Panc1 (cell line): ENCODE results near the gene ZFYVE1. TPM values are rescaled to one million over a fixed set of nuclear protein-coding genes. Genes with fewer than 3 reads are reported as not detected.
"Not testable (repeated sequence)": the region's sequence is repeated elsewhere in the genome, so short reads cannot be mapped to it uniquely, and the experiment has no call there.

ENCODE experiments used
- ATAC-seq: fragments of 200-7000 bp; cut with Tn5 transposase; 2 replicates; pipeline ENCODE4 v1.9.1; 2020; ENCODE audit warnings: mild to moderate bottlenecking, moderate library complexity
- BruUV-seq: library from RNA; stranded (reverse); fragments of 400-500 nt; replicated peaks from 2 replicates; lab custom pipeline; 2021; lab: Mats Ljungman, UMichigan
- CTCF ChIA-PET: fragments of 300-600 bp; sonication (Branson Sonifier 250); formaldehyde crosslinking; loops from one replicate; lab custom pipeline; 2022; ENCODE audit warnings: antibody characterized with exemption; lab: Charles Lee
- POLR2A ChIA-PET: fragments of 300-600 bp; sonication (Branson Sonifier 250); formaldehyde crosslinking; loops from one replicate; lab custom pipeline; 2022; ENCODE audit warnings: antibody characterized with exemption; lab: Charles Lee
- DNase-seq: peaks from one replicate; pipeline ENCODE4 v3.0.0-alpha.2; 2010; ENCODE audit warnings: low read depth, low spot score
- H3K27ac ChIP-seq: 2 replicates; pipeline ENCODE4 v1.5.1; 2011; ENCODE audit warnings: mild to moderate bottlenecking, low read length, inconsistent platforms
- H3K27me3 ChIP-seq: fragments of 200-500 bp; sonication (Bioruptor generic); 2 replicates; pipeline ENCODE4 v1.6.0; 2014; ENCODE audit warnings: low read length, inconsistent platforms; ENCODE audit not compliant: control insufficient read depth, insufficient read depth
- H3K36me3 ChIP-seq: fragments of 200-500 bp; sonication (Bioruptor generic); 2 replicates; pipeline ENCODE4 v1.5.1; 2014; ENCODE audit warnings: inconsistent platforms, mild to moderate bottlenecking, low read length, moderate library complexity; ENCODE audit not compliant: control insufficient read depth, insufficient read depth
- H3K4me1 ChIP-seq: 2 replicates; pipeline ENCODE4 v1.5.1; 2011; ENCODE audit warnings: inconsistent platforms, mild to moderate bottlenecking, low read length, moderate library complexity; ENCODE audit not compliant: control insufficient read depth, insufficient read depth
- H3K4me3 ChIP-seq, 2 experiments: 2 replicates each; pipeline ENCODE4 v1.5.1; 2011 to 2012; ENCODE audit warnings: low read depth in 2 of 2, low read length in 2 of 2, mild to moderate bottlenecking in 2 of 2, inconsistent platforms in 1 of 2, moderate library complexity in 1 of 2
- H3K9me3 ChIP-seq: fragments of 200-500 bp; sonication (Bioruptor generic); 2 replicates; pipeline ENCODE4 v1.5.1; 2014; ENCODE audit warnings: low read depth, mild to moderate bottlenecking, inconsistent platforms, low read length, moderate library complexity; ENCODE audit not compliant: control insufficient read depth, insufficient read depth
- CTCF ChIP-seq: fragments of 450-650 bp; IDR thresholded peaks from 2 replicates; pipeline ENCODE4 v1.5.1; 2017; ENCODE audit warnings: mild to moderate bottlenecking
- POLR2AphosphoS5 ChIP-seq: IDR thresholded peaks from 2 replicates; pipeline ENCODE4 v1.6.1; 2012; ENCODE audit warnings: mild to moderate bottlenecking, low read depth, low read length, moderate library complexity
- SIN3A ChIP-seq: IDR thresholded peaks from 2 replicates; pipeline ENCODE4 v1.6.1; 2012; ENCODE audit warnings: low read depth, mild to moderate bottlenecking, low read length, moderate library complexity, borderline replicate concordance; ENCODE audit not compliant: insufficient read depth
- TCF7L2 ChIP-seq: IDR thresholded peaks from 2 replicates; pipeline ENCODE4 v1.6.1; 2011; ENCODE audit warnings: mild to moderate bottlenecking, low read depth, low read length, inconsistent platforms
- in situ Hi-C: cut with HindIII; loops from 2 replicates; pipeline ENCODE4 v1.10.0; 2016; ENCODE audit warnings: low sequenced_read_pairs, low pct_unique_long_range_greater_than_20kb
- intact Hi-C: fragments of 100-400 bp; cut with micrococcal nuclease; formaldehyde crosslinking; loops from one replicate; pipeline ENCODE4 v1.10.0; 2022; ENCODE audit not compliant: unreplicated experiment
- total RNA-seq: library from RNA; stranded (reverse); gene quantifications from one replicate; pipeline ENCODE4 v1.2.1, GENCODE V29; 2021; ENCODE audit not compliant: unreplicated experiment
- TF ChIP-seq, protein P1 (sequence below), 2 experiments: IDR thresholded peaks; 2 replicates each; pipeline ENCODE4 v1.6.1; 2011 to 2012; ENCODE audit warnings: low read depth in 2 of 2, control low read depth in 1 of 2, low read length in 1 of 2, mild to moderate bottlenecking in 1 of 2, moderate library complexity in 1 of 2; ENCODE audit not compliant: insufficient read depth in 1 of 2

ZFYVE1 gene
- total RNA-seq, 1 experiment from 2014 or later: 19.8 TPM

GRCh38 chr14:73007835-73008234, 19.1 kb downstream of the ZFYVE1 start:
- TF ChIP-seq SIN3A (no peak), CTCF (no peak), POLR2AphosphoS5 (no peak), TCF7L2 (no peak)
- TF ChIP-seq, protein P1, sequence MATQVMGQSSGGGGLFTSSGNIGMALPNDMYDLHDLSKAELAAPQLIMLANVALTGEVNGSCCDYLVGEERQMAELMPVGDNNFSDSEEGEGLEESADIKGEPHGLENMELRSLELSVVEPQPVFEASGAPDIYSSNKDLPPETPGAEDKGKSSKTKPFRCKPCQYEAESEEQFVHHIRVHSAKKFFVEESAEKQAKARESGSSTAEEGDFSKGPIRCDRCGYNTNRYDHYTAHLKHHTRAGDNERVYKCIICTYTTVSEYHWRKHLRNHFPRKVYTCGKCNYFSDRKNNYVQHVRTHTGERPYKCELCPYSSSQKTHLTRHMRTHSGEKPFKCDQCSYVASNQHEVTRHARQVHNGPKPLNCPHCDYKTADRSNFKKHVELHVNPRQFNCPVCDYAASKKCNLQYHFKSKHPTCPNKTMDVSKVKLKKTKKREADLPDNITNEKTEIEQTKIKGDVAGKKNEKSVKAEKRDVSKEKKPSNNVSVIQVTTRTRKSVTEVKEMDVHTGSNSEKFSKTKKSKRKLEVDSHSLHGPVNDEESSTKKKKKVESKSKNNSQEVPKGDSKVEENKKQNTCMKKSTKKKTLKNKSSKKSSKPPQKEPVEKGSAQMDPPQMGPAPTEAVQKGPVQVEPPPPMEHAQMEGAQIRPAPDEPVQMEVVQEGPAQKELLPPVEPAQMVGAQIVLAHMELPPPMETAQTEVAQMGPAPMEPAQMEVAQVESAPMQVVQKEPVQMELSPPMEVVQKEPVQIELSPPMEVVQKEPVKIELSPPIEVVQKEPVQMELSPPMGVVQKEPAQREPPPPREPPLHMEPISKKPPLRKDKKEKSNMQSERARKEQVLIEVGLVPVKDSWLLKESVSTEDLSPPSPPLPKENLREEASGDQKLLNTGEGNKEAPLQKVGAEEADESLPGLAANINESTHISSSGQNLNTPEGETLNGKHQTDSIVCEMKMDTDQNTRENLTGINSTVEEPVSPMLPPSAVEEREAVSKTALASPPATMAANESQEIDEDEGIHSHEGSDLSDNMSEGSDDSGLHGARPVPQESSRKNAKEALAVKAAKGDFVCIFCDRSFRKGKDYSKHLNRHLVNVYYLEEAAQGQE (IDR thresholded peaks at IDR 0.05; ENCODE audit: insufficient read depth in 1 of 2, low read depth in 2 of 2, low read length in 1 of 2): no peak
- DNase-seq (no peak), ATAC-seq (no peak)
- Histone ChIP-seq H3K9me3 (no peaks in the 10 kb centered on the region), H3K36me3 (no peaks in the 10 kb centered on the region), H3K27ac (no peak overlapping the region), H3K4me1 (no peaks in the 10 kb centered on the region), H3K4me3 (no peak overlapping the region), H3K27me3 (no peaks in the 10 kb centered on the region)
- ChIA-PET POLR2A (no interaction called here), CTCF (no interaction called here)
- intact Hi-C loops (no loop called here), in situ Hi-C loops (no loop called here)
- BruUV-seq: no TSS peak

GRCh38 chr14:73004641-73005040, 22.3 kb downstream of the ZFYVE1 start:
- DNase-seq, H3K9me3 ChIP-seq, BruUV-seq, in situ Hi-C loops, H3K36me3 ChIP-seq, H3K27ac ChIP-seq, H3K4me1 ChIP-seq, H3K4me3 ChIP-seq, H3K27me3 ChIP-seq, intact Hi-C loops, POLR2A ChIA-PET, CTCF ChIA-PET, ATAC-seq: not testable (repeated sequence)

GRCh38 chr14:73003681-73004080, 23.2 kb downstream of the ZFYVE1 start:
- ChIA-PET CTCF (no interaction called here), POLR2A (interaction anchor here (0.8 kb wide), 1 partner anchor 15 kb away, joined by 16 read pairs; no protein-coding TSS in a partner anchor)
- Histone ChIP-seq H3K27ac (no peak overlapping the region), H3K4me3 (no peak overlapping the region), H3K27me3 (no peaks in the 10 kb centered on the region), H3K4me1 (no peaks in the 10 kb centered on the region), H3K36me3 (no peaks in the 10 kb centered on the region), H3K9me3 (no peaks in the 10 kb centered on the region)
- DNase-seq (no peak), ATAC-seq (no peak)
- TF ChIP-seq TCF7L2: no peak
- no peak for TF ChIP-seq POLR2AphosphoS5
- TF ChIP-seq, protein P1 (IDR thresholded peaks at IDR 0.05; ENCODE audit: insufficient read depth in 1 of 2, low read depth in 2 of 2, low read length in 1 of 2): no peak
- no peak for TF ChIP-seq CTCF
- no peak for TF ChIP-seq SIN3A
- BruUV-seq: no TSS peak
- intact Hi-C loops (no loop called here), in situ Hi-C loops (no loop called here)
